ENCODE results near the gene S100PBP. TPM values are rescaled to one million over a fixed set of nuclear protein-coding genes. Genes with fewer than 3 reads are reported as not detected.

Gene S100PBP
- total RNA-seq, 4 donors from 2014 or later = 14.9 to 24.1 (median 18.6) TPM

- Histone ChIP-seq H3K27me3 (peaks cover 0 to 6% (median 0%) of the 10 kb centered on the region in 4 donors), H3K36me3 (peaks cover 4 to 30% (median 28%) of the 10 kb centered on the region in 4 donors), H3K4me3 (no peak overlapping the region), H3K27ac (replicated peaks in 1 of 4) (no peak overlapping the region), H3K9me3 (no peaks in the 10 kb centered on the region), H3K4me1 (peaks cover 33 to 51% (median 50%) of the 10 kb centered on the region in 4 donors)
- WGBS = 91% methylated on average over 5 of the region's 5 CpGs
- intact Hi-C loops (cut with DNase I) = no loop called here
- TF ChIP-seq CTCF (IDR thresholded peaks at IDR 0.05) = no peak
- peak; percentile 91 for DNase-seq (ENCODE audit: extremely low spot score)
These were observed 49.7 kb downstream of the S100PBP start for GRCh38 chr1:32867151-32867550.

GRCh38 chr1:32867671-32868070 is 50.2 kb downstream of the S100PBP start:
- 91% methylated on average over 7 of the region's 7 CpGs for WGBS
- H3K4me1 ChIP-seq = peaks cover 36 to 53% (median 51%) of the 10 kb centered on the region in 4 donors
- peak; percentile 77 for DNase-seq (ENCODE audit: extremely low spot score)
- no peaks in the 10 kb centered on the region for H3K9me3 ChIP-seq
- H3K36me3 ChIP-seq = peaks cover 4 to 27% (median 23%) of the 10 kb centered on the region in 4 donors
- H3K27me3 ChIP-seq = peaks cover 0 to 6% (median 0%) of the 10 kb centered on the region in 4 donors
- no peak for TF ChIP-seq POLR2AphosphoS5 (IDR thresholded peaks at IDR 0.05)
- H3K4me3 ChIP-seq = no peak overlapping the region
- intact Hi-C loops (cut with DNase I) = no loop called here
- no peak overlapping the region for H3K27ac ChIP-seq (replicated peaks in 1 of 4)

GRCh38 chr1:32868085-32868484 is 50.6 kb downstream of the S100PBP start:
- intact Hi-C loops (cut with DNase I) = no loop called here
- TF ChIP-seq POLR2A (IDR thresholded peaks at IDR 0.05; ENCODE audit: low read depth) (no peak), CTCF (IDR thresholded peaks at IDR 0.05) (no peak), POLR2AphosphoS5 (IDR thresholded peaks at IDR 0.05) (no peak), EP300 (IDR thresholded peaks at IDR 0.05) (no peak)
- Histone ChIP-seq H3K9me3 (no peaks in the 10 kb centered on the region), H3K36me3 (peaks cover 4 to 23% (median 18%) of the 10 kb centered on the region in 4 donors), H3K27me3 (peaks cover 0 to 6% (median 0%) of the 10 kb centered on the region in 4 donors), H3K4me3 (no peak overlapping the region), H3K4me1 (peaks cover 39 to 57% (median 54%) of the 10 kb centered on the region in 4 donors), H3K27ac (replicated peaks in 1 of 4) (no peak overlapping the region)
- DNase-seq (ENCODE audit: extremely low spot score) = peak; percentile 74
- WGBS = 92% methylated on average over 13 of the region's 13 CpGs

GRCh38 chr1:32868806-32869455 is 51.5 kb downstream of the S100PBP start:
- WGBS = 89% methylated on average over 9 of the region's 9 CpGs
- Histone ChIP-seq H3K9me3 (no peaks in the 10 kb centered on the region), H3K4me1 (peaks cover 39 to 58% (median 55%) of the 10 kb centered on the region in 4 donors), H3K4me3 (no peak overlapping the region), H3K27me3 (peaks cover 0 to 6% (median 0%) of the 10 kb centered on the region in 4 donors), H3K36me3 (peaks cover 4 to 17% (median 13%) of the 10 kb centered on the region in 4 donors), H3K27ac (replicated peaks in 1 of 4) (peak overlapping the region in 1 of 4 donors; percentile 63)
- no peak for DNase-seq (ENCODE audit: extremely low spot score)
- intact Hi-C loops (cut with DNase I) = no loop called here
- TF ChIP-seq POLR2AphosphoS5 (IDR thresholded peaks at IDR 0.05) (no peak), CTCF (IDR thresholded peaks at IDR 0.05) (no peak), EP300 (IDR thresholded peaks at IDR 0.05) (no peak), POLR2A (IDR thresholded peaks at IDR 0.05; ENCODE audit: low read depth) (no peak)

GRCh38 chr1:32869923-32870614 is 52.6 kb downstream of the S100PBP start:
- TF ChIP-seq POLR2A (IDR thresholded peaks at IDR 0.05; ENCODE audit: low read depth) = no peak
- no peak for TF ChIP-seq EP300 (IDR thresholded peaks at IDR 0.05)
- TF ChIP-seq POLR2AphosphoS5 (IDR thresholded peaks at IDR 0.05) = no peak
- no peak for TF ChIP-seq CTCF (IDR thresholded peaks at IDR 0.05)
- intact Hi-C loops (cut with DNase I) = loop anchor here (10.0 kb wide), 3 partner anchors 155 to 345 kb away; partner anchors contain the start of gene AZIN2
- DNase-seq (ENCODE audit: extremely low spot score) = no peak
- 59% methylated on average over 15 of the region's 16 CpGs for WGBS
- H3K36me3 ChIP-seq = peaks cover 3 to 13% (median 7%) of the 10 kb centered on the region in 4 donors
- peak overlapping the region; percentile 55 to 70 (median 60) for H3K4me3 ChIP-seq
- no peaks in the 10 kb centered on the region for H3K9me3 ChIP-seq
- peaks cover 35 to 48% (median 46%) of the 10 kb centered on the region in 4 donors for H3K4me1 ChIP-seq
- H3K27ac ChIP-seq (replicated peaks in 1 of 4) = peak overlapping the region; percentile 56 to 66 (median 63)
- peaks cover 0 to 6% (median 0%) of the 10 kb centered on the region in 4 donors for H3K27me3 ChIP-seq

Data from esophagus muscularis mucosa (tissue), 4 donors.